ENCODE results near the gene POMGNT2. TPM values are rescaled to one million over a fixed set of nuclear protein-coding genes. Genes with fewer than 3 reads are reported as not detected.

POMGNT2 gene
- total RNA-seq, 1 experiment from 2014 or later: 10.1 TPM

- ATAC-seq (no peak), DNase-seq (ENCODE audit: low read depth, low spot score) (no peak)
- ChIA-PET CTCF (no interaction called here), POLR2A (no interaction called here)
- no TSS peak for BruUV-seq (replicated peaks)
- intact Hi-C loops (cut with micrococcal nuclease; ENCODE audit: unreplicated experiment) (no loop called here), in situ Hi-C loops (cut with HindIII; ENCODE audit: low pct_unique_long_range_greater_than_20kb, low sequenced_read_pairs) (no loop called here)
- no peak overlapping the region for H3K4me3 ChIP-seq (ENCODE audit: low read depth in 2 of 2, low read length in 2 of 2)
- no peaks in the 10 kb centered on the region for H3K9me3 ChIP-seq (ENCODE audit: control insufficient read depth, insufficient read depth, low read depth, low read length)
- no peaks in the 10 kb centered on the region for H3K36me3 ChIP-seq (ENCODE audit: control insufficient read depth, insufficient read depth, low read length)
- TF ChIP-seq REST (IDR thresholded peaks at IDR 0.05; ENCODE audit: insufficient read depth in 1 of 2, low read depth in 2 of 2, low read length in 1 of 2) (no peak), POLR2AphosphoS5 (IDR thresholded peaks at IDR 0.05; ENCODE audit: low read depth, low read length) (no peak), TCF7L2 (IDR thresholded peaks at IDR 0.05; ENCODE audit: low read depth, low read length) (no peak), CTCF (IDR thresholded peaks at IDR 0.05) (no peak)
- H3K27ac ChIP-seq (ENCODE audit: low read length): no peak overlapping the region
- H3K27me3 ChIP-seq (ENCODE audit: control insufficient read depth, insufficient read depth, low read length): no peaks in the 10 kb centered on the region
- no peaks in the 10 kb centered on the region for H3K4me1 ChIP-seq (ENCODE audit: control insufficient read depth, insufficient read depth, low read length)
Measured at GRCh38 chr3:43094851-43095250, 11.0 kb downstream of the POMGNT2 start.

- CTCF ChIA-PET: no interaction called here
- no peak for ATAC-seq
- no peak for DNase-seq (ENCODE audit: low read depth, low spot score)
- Histone ChIP-seq H3K9me3 (ENCODE audit: control insufficient read depth, insufficient read depth, low read depth, low read length) (no peaks in the 10 kb centered on the region), H3K4me1 (ENCODE audit: control insufficient read depth, insufficient read depth, low read length) (no peaks in the 10 kb centered on the region), H3K4me3 (ENCODE audit: low read depth in 2 of 2, low read length in 2 of 2) (no peak overlapping the region), H3K36me3 (ENCODE audit: control insufficient read depth, insufficient read depth, low read length) (no peaks in the 10 kb centered on the region), H3K27ac (ENCODE audit: low read length) (no peak overlapping the region), H3K27me3 (ENCODE audit: control insufficient read depth, insufficient read depth, low read length) (no peaks in the 10 kb centered on the region)
- no TSS peak for BruUV-seq (replicated peaks)
- intact Hi-C loops (cut with micrococcal nuclease; ENCODE audit: unreplicated experiment) (no loop called here), in situ Hi-C loops (cut with HindIII; ENCODE audit: low pct_unique_long_range_greater_than_20kb, low sequenced_read_pairs) (no loop called here)
- TF ChIP-seq POLR2AphosphoS5 (IDR thresholded peaks at IDR 0.05; ENCODE audit: low read depth, low read length) (no peak), CTCF (IDR thresholded peaks at IDR 0.05) (no peak), TCF7L2 (IDR thresholded peaks at IDR 0.05; ENCODE audit: low read depth, low read length) (no peak), REST (IDR thresholded peaks at IDR 0.05; ENCODE audit: insufficient read depth in 1 of 2, low read depth in 2 of 2, low read length in 1 of 2) (no peak), SIN3A (IDR thresholded peaks at IDR 0.05; ENCODE audit: borderline replicate concordance, insufficient read depth, low read depth, low read length) (no peak)
- POLR2A ChIA-PET: no interaction called here
Measured at GRCh38 chr3:43094381-43094780, 11.5 kb downstream of the POMGNT2 start.

All from Panc1 (cell line).